K562 (cell line): ENCODE results near the gene MBNL1. TPM values are rescaled to one million over a fixed set of nuclear protein-coding genes. Genes with fewer than 3 reads are reported as not detected.

Experiments
- ATAC-seq: fragments of 200-7000 bp; cut with Tn5 transposase; 3 replicates; pipeline ENCODE4 v1.9.1; 2020; ENCODE audit warnings: moderate library complexity
- BruUV-seq: library from RNA; stranded (reverse); fragments of 400-500 nt; replicated peaks from 2 replicates; lab custom pipeline; 2021; lab: Mats Ljungman, UMichigan
- CTCF ChIA-PET: fragments of 300-600 bp; formaldehyde crosslinking; extraction: SDS; loops from one replicate; lab custom pipeline; 2021; ENCODE audit warnings: low intra/inter-chr PET ratio; lab: Yijun Ruan, JAX
- POLR2A ChIA-PET: fragments of 300-600, 350-650 bp; sonication (Branson Sonifier 250); formaldehyde crosslinking; extraction: SDS; loops from one replicate; lab custom pipeline; 2021; ENCODE audit warnings: antibody characterized with exemption, inconsistent platforms; lab: Yijun Ruan, JAX
- DNase-seq, 4 experiments: peaks; one replicate each; pipeline versions ENCODE4 v3.0.0 to v3.0.0-alpha.2; 2011 to 2018; ENCODE audit warnings: low spot score in 3 of 4, mixed read lengths in 3 of 4; ENCODE audit errors: extremely low read depth in 1 of 4
- FAIRE-seq: peaks from 2 replicates; lab custom pipeline; 2011; peaks lifted over from hg19 to GRCh38; lab: Jason Lieb, UNC
- H2AFZ ChIP-seq: 2 replicates; pipeline ENCODE4 v1.6.0; 2011; ENCODE audit warnings: low read depth, low read length, control low read depth, inconsistent platforms
- H3K27ac ChIP-seq: fragments of 200-600 bp; 3 replicates; pipeline ENCODE4 v1.8.0; 2011; ENCODE audit warnings: low read depth, mild to moderate bottlenecking, control low read depth, inconsistent platforms, low read length, moderate library complexity, mixed read lengths; ENCODE audit errors: extremely low read depth
- H3K27me3 ChIP-seq, 2 experiments: fragments of 300-600 bp in 1 of 2; 2 replicates in 1 of 2; 3 replicates in 1 of 2; pipeline versions ENCODE4 v1.6.0 to v1.8.0; 2011; ENCODE audit warnings: inconsistent platforms in 2 of 2, low read length in 2 of 2, mild to moderate bottlenecking in 1 of 2, mixed read lengths in 1 of 2, moderate library complexity in 1 of 2; ENCODE audit not compliant: control insufficient read depth in 2 of 2, insufficient read depth in 2 of 2
- H3K36me3 ChIP-seq: fragments of 300-600 bp; 3 replicates; pipeline ENCODE4 v1.8.0; 2011; ENCODE audit warnings: mild to moderate bottlenecking, low read length, inconsistent platforms; ENCODE audit not compliant: control insufficient read depth, insufficient read depth
- H3K4me1 ChIP-seq, 2 experiments: fragments of 200-600 bp in 1 of 2; replicated peaks in 1 of 2; 2 replicates in 1 of 2; 3 replicates in 1 of 2; pipeline versions ENCODE4 v1.5.1 to v1.8.0; 2011; ENCODE audit warnings: inconsistent platforms in 2 of 2, low read length in 2 of 2, mild to moderate bottlenecking in 1 of 2, mixed read lengths in 1 of 2, moderate library complexity in 1 of 2; ENCODE audit not compliant: control insufficient read depth in 2 of 2, insufficient read depth in 2 of 2
- H3K4me2 ChIP-seq: 2 replicates; pipeline ENCODE4 v1.6.1; 2011; ENCODE audit warnings: low read length, control low read depth, inconsistent platforms, mixed read lengths; ENCODE audit not compliant: insufficient read depth
- H3K4me3 ChIP-seq: fragments of 200-600 bp; sonication (generic), shearing (Covaris generic); 2 replicates; pipeline ENCODE4 v1.5.1; 2016; ENCODE audit warnings: control low read depth, inconsistent platforms
- H3K79me2 ChIP-seq: fragments of 200-600 bp; 3 replicates; pipeline ENCODE4 v1.8.0; 2011; ENCODE audit warnings: low read length, inconsistent platforms; ENCODE audit not compliant: control insufficient read depth, insufficient read depth
- H3K9ac ChIP-seq, 2 experiments: 2 replicates each; pipeline versions ENCODE4 v1.6.0 to v1.6.1; 2011; ENCODE audit warnings: low read depth in 2 of 2, low read length in 2 of 2, control low read depth in 1 of 2, inconsistent platforms in 1 of 2, mild to moderate bottlenecking in 1 of 2, mixed read lengths in 1 of 2; ENCODE audit not compliant: insufficient read depth in 1 of 2
- H3K9me1 ChIP-seq: one replicate; pipeline ENCODE4 v1.6.0; 2011; ENCODE audit warnings: inconsistent platforms, mild to moderate bottlenecking, low read length, moderate library complexity; ENCODE audit not compliant: control insufficient read depth, insufficient read depth
- H3K9me3 ChIP-seq: replicated peaks from 2 replicates; pipeline ENCODE4 v1.5.1; 2011; ENCODE audit warnings: low read depth, low read length, inconsistent platforms; ENCODE audit not compliant: control insufficient read depth, insufficient read depth
- H4K20me1 ChIP-seq: replicated peaks from 2 replicates; pipeline ENCODE4 v1.6.1; 2011; ENCODE audit warnings: low read length, inconsistent platforms, mixed read lengths; ENCODE audit not compliant: control insufficient read depth, insufficient read depth
- EHMT2 ChIP-seq: fragments of 450-650 bp; IDR thresholded peaks from 2 replicates; pipeline ENCODE4 v1.6.1; 2018; ENCODE audit warnings: antibody characterized with exemption
- HDAC1 ChIP-seq, 2 experiments: fragments of 450-650 bp; IDR thresholded peaks; 2 replicates each; pipeline ENCODE4 v1.6.1; 2016 to 2017; ENCODE audit warnings: inconsistent platforms in 1 of 2, mild to moderate bottlenecking in 1 of 2, moderate library complexity in 1 of 2
- PRDM10 ChIP-seq: fragments of 450-650 bp; IDR thresholded peaks from 2 replicates; pipeline ENCODE4 v1.6.1; 2018; ENCODE audit not compliant: partially characterized antibody
- ZNF507 ChIP-seq: conservative IDR thresholded peaks from 2 replicates; pipeline ENCODE4 v1.6.1; 2017; ENCODE audit warnings: missing genetic modification characterization, missing compliant biosample characterization
- WGBS: fragments of 100-300 bp; shearing (Covaris generic); methylation state at CpG from one replicate; pipeline ENCODE4 v1.1.6; 2016; ENCODE audit warnings: low coverage, mixed read lengths; ENCODE audit not compliant: insufficient coverage; ENCODE audit errors: missing lambda C conversion rate; 5-methylcytosine and 5-hydroxymethylcytosine counted together
- in situ Hi-C: fragments of 300-500 bp; cut with MboI; formaldehyde crosslinking; loops from 4 replicates; pipeline ENCODE4 v1.15.0; 2018; ENCODE audit warnings: inconsistent platforms, mixed read lengths
- intact Hi-C: fragments of 100-400 bp; cut with micrococcal nuclease; formaldehyde crosslinking; loops from 2 replicates; pipeline ENCODE4 v1.14.2; 2022
- polyA plus RNA-seq, 8 experiments: library from polyadenylated mRNA; depleted of rRNA in 4 of 8; stranded (reverse) in 5 of 8; unstranded in 3 of 8; fragments of >200 nt; fragmentation: Nextera tagmentation in 2 of 8; fragmentation: Illumina TruSeq in 1 of 8; extraction: Ambion mirVana in 2 of 8; extraction: Trizol in 1 of 8; gene quantifications; 2 replicates each; pipeline versions ENCODE4 v1.2.1 to v1.2.3, GENCODE V29; 2011 to 2014; ENCODE audit warnings: inconsistent platforms in 1 of 8, missing spikeins in 1 of 8
- total RNA-seq, 7 experiments: library from RNA; depleted of rRNA in 6 of 7; stranded (reverse); fragments of >200 nt in 6 of 7; fragmentation: Illumina TruSeq in 2 of 7; extraction: Trizol in 2 of 7; gene quantifications; 2 replicates each; pipeline versions ENCODE4 v1.2.1 to v1.2.3, GENCODE V29; 2011 to 2021; ENCODE audit warnings: low replicate concordance in 1 of 7
- TF ChIP-seq, protein P1 (sequence below): fragments of 250-450 bp; sonication (Bioruptor Pico); IDR thresholded peaks from 2 replicates; pipeline ENCODE4 v1.8.0; 2021; ENCODE audit warnings: borderline replicate concordance, mild to moderate bottlenecking, moderate library complexity; ENCODE audit not compliant: poor library complexity, severe bottlenecking
- TF ChIP-seq, protein P2 (sequence below), 2 experiments: fragments of 450-650 bp; formaldehyde crosslinking in 1 of 2; IDR thresholded peaks; 2 replicates each; pipeline versions ENCODE4 v1.4.0 to v1.6.1; 2014 to 2020; ENCODE audit warnings: mild to moderate bottlenecking in 2 of 2, borderline replicate concordance in 1 of 2, low read depth in 1 of 2

The MBNL1 gene
- total and polyA plus RNA-seq, 9 of the 15 experiments (the other 6 are each of a cell fraction or from before 2014, with no cell fraction given): 70.3 to 243 (median 220) TPM

DNA sequence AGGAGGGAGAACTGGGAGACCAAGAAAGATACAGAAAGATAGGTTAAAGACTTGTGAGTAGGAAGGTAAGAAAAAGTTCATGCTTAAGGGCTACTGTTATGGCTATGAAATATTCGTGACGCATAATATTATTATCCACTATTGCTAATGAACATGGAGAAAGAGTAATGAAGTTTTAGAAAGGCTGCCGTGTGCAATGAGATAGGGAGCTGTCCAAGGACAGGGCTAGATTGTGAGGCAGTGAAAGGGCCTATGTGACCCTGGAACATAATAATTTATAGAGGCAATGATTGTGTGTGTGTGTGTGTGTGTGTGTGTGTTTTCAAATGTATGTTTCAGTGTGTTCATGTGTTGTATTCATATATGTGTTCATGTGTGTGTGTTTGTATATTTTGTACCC is 27.7 kb downstream of the MBNL1 start:
- POLR2A ChIA-PET: interaction anchor here (0.6 to 3.3 kb wide), 8 partner anchors 9 to 786 kb away, joined by 3 to 24 read pairs (median 4); no protein-coding TSS in a partner anchor
- Histone ChIP-seq H2AFZ (no peak overlapping the region), H3K9ac (no peak overlapping the region; a peak in 1 of 4 replicates), H3K4me3 (no peak overlapping the region), H3K4me1 (peaks cover 19 to 61% of the 10 kb centered on the region in 2 experiments), H3K4me2 (peak overlapping the region; percentile 20), H3K79me2 (peaks cover 100% of the 10 kb centered on the region), H3K9me1 (peaks cover 6% of the 10 kb centered on the region), H3K27me3 (no peaks in the 10 kb centered on the region), H3K27ac (peak overlapping the region; percentile 46; the same call in 1 of the 3 replicates), H3K9me3 (no peaks in the 10 kb centered on the region), H3K36me3 (peaks cover 67% of the 10 kb centered on the region), H4K20me1 (peaks cover 53% of the 10 kb centered on the region)
- intact Hi-C loops: no loop called here
- no peak for FAIRE-seq
- no peak for DNase-seq
- peak; percentile 6; the same call in 2 of the 3 replicates for ATAC-seq
- in situ Hi-C loops: no loop called here
- CTCF ChIA-PET: no interaction called here
- no TSS peak for BruUV-seq
- TF ChIP-seq ZNF507 (tag): no peak
- no peak for TF ChIP-seq PRDM10
- TF ChIP-seq, protein P1, sequence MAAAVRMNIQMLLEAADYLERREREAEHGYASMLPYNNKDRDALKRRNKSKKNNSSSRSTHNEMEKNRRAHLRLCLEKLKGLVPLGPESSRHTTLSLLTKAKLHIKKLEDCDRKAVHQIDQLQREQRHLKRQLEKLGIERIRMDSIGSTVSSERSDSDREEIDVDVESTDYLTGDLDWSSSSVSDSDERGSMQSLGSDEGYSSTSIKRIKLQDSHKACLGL (CRISPR knock-in tag): no peak
- TF ChIP-seq, protein P2, sequence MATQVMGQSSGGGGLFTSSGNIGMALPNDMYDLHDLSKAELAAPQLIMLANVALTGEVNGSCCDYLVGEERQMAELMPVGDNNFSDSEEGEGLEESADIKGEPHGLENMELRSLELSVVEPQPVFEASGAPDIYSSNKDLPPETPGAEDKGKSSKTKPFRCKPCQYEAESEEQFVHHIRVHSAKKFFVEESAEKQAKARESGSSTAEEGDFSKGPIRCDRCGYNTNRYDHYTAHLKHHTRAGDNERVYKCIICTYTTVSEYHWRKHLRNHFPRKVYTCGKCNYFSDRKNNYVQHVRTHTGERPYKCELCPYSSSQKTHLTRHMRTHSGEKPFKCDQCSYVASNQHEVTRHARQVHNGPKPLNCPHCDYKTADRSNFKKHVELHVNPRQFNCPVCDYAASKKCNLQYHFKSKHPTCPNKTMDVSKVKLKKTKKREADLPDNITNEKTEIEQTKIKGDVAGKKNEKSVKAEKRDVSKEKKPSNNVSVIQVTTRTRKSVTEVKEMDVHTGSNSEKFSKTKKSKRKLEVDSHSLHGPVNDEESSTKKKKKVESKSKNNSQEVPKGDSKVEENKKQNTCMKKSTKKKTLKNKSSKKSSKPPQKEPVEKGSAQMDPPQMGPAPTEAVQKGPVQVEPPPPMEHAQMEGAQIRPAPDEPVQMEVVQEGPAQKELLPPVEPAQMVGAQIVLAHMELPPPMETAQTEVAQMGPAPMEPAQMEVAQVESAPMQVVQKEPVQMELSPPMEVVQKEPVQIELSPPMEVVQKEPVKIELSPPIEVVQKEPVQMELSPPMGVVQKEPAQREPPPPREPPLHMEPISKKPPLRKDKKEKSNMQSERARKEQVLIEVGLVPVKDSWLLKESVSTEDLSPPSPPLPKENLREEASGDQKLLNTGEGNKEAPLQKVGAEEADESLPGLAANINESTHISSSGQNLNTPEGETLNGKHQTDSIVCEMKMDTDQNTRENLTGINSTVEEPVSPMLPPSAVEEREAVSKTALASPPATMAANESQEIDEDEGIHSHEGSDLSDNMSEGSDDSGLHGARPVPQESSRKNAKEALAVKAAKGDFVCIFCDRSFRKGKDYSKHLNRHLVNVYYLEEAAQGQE (IDR thresholded peaks at IDR 0.05; ENCODE audit: borderline replicate concordance): peak; percentile 44; the same call in 1 of the 2 replicates
- TF ChIP-seq, protein P2 (CRISPR knock-in tag; IDR thresholded peaks at IDR 0.05; ENCODE audit: low read depth): no peak
- peak; percentile 30; the same call in 1 of the 2 replicates for TF ChIP-seq EHMT2
- TF ChIP-seq HDAC1 (IDR thresholded peaks at IDR 0.05): 0 out of 4 replicates have a peak, but pooled peaks of 1 of the 2 experiments have one; percentile 24
- 60% methylated on average over 3 of the region's 3 CpGs for WGBS
